Fibroblast of skin of left quadriceps (primary cell): Measurements from ENCODE around the gene ITPRIP.

Experiments used
- DNase-seq, 2 experiments: peaks; one replicate each; pipeline ENCODE4 v3.0.0-alpha.2; 2013; ENCODE audit warnings: low read depth in 2 of 2

ITPRIP gene

DNA sequence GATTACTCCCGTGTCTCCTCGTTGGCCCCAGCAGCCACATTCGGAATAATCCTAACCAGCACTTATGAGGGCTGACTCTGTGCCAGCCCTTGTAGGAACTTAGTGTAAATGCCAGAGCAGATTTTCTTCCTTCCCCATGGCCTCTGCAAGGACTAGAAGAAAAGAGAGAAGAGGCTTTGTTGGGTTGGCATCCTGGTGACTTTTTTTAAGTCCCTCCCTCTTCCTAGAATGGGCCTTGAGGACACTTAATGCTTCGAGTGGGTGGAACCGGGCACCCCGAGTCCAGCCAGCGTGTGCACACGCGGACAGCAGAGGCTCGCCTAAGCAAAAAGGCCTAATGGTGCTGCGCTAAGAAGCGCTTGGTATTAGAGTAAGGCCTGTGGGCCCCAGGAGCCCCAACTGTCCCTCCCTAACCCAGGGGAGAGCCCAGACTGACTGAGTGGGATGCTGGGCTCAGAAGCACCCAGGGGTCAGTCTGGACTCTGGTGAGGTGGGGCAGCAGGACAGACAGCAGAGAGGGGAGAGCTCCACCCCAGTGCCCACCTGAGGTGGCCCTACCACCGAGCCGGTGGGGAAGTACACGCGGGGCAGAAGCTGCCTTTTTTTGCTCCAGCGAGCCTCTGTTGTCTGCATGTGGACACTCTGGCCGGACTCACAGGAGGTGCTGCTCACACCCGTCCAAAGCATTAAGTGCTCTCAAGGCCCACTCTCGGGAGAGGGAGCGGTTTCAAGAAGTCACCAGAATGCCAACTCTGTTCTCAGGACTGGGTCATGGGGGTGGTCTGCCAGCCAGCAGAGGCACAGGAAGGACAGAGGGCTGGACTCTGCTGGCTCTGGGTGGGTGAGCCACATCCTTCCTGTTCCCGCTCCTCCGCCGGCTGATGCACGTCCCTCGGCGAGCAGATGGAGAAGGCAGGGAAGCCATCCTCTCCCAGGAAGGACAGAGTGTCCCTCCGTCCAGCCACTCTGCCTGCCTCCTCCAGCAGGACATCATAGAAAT, 12.5 kb downstream of the ITPRIP start:
- no peak for DNase-seq

GRCh38 chr10:104324931-104325330, 13.3 kb downstream of the ITPRIP start:
- DNase-seq = no peak

GRCh38 chr10:104324221-104324686, 14.0 kb downstream of the ITPRIP start:
- no peak for DNase-seq

- no peak for DNase-seq
These were observed 14.5 kb downstream of the ITPRIP start for GRCh38 chr10:104323760-104324201.

DNA sequence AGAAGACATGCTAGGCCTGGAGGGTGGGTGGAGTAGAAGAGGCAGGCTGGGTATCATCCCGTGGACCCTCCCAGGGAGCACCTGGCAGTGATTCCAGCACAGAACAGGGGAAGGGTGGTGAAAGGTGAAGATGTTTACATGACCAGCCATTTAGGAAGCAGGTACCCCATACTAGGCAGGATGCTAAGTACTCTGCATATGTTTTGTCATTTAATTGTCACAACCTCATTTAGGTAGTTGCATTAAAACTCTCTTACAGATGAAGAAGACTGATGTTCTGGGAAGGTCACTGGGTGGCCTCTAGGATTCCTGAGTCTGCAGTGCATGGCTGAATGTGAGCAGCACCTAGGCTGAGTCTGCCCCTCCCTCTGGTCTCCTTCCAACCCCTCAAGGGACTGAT, 15.2 kb downstream of the ITPRIP start:
- no peak for DNase-seq

- DNase-seq = no peak
These were observed 15.9 kb downstream of the ITPRIP start for GRCh38 chr10:104322416-104322782.

DNA sequence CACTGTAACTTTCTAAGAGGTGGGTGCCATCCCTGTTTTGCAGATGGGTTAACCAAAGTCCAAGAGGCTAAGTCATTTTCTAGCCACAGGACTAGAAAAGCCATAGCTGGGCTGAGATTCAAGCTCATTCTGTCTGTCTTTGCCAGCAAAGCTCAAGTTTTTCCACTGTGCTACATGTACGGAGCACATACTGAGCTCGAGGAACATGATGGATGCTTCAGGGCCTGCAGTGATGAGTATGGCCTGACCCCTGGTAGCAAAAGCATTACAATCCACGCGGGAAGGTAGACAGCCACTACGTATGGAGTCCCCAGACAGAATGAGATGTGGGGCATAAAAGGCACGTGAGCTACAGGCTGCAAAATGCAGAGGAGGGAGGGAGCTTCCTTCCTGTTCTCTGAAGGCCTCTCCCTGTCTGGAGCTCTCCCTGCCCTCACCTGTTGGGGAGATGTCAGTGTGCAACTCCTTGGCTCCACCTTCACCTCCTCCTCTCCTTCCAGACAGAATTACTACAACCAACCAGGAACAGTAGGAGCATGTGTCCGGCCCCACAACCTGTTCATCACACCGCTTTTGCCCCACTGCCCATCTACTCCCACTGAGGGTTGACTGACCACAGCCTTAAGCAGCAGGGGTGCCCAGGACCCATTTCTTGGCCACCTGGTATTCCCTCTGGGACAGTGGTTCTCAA, 16.4 kb downstream of the ITPRIP start:
- DNase-seq = no peak

DNA sequence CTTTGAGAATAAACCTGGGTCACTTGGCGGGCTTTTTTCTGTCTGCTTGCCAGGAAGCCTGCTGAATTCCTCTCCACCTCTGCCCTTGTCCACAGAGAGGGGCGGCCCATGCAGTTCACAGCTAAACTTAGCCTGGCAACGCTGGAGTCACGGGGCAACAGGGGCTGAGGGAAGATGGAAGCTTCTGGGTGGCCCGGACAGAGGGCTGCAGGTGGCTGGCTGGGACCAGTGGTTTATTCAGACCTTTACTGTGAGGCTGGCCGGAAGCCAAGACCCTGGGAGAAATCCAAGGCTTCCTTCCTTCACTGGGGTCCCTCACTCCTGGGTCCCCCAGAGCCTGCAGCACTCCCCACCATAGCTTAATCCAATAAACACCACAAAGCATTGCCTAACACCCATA, 17.0 kb downstream of the ITPRIP start:
- no peak for DNase-seq

GRCh38 chr10:104318810-104319741, 19.2 kb downstream of the ITPRIP start:
- DNase-seq = no peak

- DNase-seq = no peak
These were observed 19.9 kb downstream of the ITPRIP start for GRCh38 chr10:104318326-104318725.

DNA sequence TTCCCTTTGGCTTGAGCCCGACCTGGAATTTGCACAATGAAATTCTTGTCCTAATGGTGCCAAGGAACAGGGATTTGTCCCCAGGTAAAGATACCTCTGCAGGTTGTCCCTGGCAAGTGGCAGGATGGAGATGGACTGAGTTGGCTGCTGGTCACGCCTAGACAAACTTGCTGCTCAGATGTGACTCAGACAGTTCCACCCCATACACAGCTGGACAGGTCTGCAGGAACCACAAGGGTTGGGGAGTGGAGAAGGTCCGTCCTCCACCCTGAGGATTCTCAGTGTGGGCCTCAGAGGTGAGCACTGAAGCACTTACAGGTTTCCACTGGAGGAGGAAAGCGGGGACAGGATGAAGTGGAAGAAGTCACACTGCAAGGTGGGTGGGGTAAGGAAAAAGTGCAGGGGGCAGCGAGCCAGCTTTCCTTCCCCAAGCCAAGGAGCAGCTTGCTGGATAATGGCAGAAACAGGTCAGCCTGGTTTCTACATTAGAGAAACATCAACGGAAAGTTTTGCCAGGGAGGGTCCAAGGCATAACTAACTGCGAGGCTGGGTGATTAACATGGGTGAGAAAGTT, 20.5 kb downstream of the ITPRIP start:
- DNase-seq = no peak

- DNase-seq = no peak
These were observed 21.0 kb downstream of the ITPRIP start for GRCh38 chr10:104317269-104317710.

- DNase-seq = no peak
These were observed 21.8 kb downstream of the ITPRIP start for GRCh38 chr10:104316321-104317099.

DNA sequence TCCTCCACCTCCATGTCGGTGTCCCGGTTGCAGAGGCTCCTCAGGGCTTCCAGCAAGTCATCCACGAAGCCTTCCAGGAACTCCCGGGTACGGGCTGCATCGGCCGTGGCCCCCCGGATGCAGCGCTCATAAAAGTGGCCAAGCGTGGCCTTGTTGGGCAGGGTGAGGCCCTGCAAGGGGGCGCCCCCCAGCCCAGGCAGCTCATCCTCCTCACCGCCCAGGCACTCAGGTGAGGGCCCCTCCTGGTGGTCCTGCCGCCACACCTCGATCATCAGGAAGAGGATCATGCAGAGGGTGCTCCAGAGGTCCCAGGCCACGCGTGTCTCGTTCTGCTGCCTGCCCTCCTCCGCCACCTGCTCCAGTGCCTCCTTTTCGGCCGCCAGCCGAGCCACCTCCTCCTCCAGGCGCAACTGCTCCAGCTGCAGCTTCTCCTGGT, 22.8 kb downstream of the ITPRIP start:
- no peak for DNase-seq

GRCh38 chr10:104314591-104315485, 23.4 kb downstream of the ITPRIP start:
- DNase-seq = no peak

- no peak for DNase-seq
These were observed 27.0 kb downstream of the ITPRIP start for GRCh38 chr10:104311184-104311720.

DNA sequence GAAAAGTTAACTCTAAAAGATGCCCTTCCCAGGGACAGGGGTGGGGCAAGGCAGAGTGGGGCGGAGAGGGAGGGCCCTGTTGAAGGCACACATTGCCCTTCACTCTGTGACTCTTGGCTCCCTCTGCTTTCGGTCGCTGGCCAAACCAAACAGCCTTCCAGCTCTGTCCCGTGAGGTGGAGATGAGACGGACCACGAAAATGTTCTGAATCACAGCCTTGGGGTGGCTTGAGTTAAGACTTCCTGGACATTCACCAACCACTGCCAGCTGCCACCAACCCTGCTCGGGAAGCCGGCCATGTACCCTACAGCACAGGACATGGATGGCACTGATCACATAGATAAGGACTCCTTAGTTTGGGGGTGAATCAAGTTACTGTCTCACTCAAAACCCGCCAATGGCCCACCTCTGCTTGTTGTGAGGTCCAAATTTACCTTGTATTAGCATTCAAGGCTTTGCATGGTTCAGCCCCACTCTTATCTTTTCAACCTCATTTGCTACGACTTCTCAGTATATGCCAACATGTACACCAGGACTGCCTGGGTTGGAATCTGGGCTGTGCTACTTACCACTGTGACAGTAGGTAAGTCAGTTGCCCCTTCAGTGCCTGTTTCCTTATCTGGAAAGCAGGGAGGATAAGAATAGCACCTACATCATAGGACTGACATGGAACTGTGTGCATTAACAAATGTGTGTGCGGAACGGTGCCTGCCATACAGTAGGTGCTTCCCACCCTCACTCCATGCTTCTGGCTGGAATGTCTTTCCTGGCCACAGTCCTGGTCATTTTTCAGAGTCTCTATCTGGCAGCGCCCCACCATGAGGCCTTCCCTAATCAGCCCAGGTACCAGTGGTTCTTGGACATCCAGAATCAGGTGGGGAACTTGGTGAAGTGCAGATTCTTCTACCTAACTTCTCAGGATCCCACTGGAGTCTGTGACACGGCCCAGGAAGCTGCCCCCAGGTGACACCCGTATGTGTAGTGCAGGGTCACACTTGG, 28.0 kb downstream of the ITPRIP start:
- DNase-seq = no peak

DNA sequence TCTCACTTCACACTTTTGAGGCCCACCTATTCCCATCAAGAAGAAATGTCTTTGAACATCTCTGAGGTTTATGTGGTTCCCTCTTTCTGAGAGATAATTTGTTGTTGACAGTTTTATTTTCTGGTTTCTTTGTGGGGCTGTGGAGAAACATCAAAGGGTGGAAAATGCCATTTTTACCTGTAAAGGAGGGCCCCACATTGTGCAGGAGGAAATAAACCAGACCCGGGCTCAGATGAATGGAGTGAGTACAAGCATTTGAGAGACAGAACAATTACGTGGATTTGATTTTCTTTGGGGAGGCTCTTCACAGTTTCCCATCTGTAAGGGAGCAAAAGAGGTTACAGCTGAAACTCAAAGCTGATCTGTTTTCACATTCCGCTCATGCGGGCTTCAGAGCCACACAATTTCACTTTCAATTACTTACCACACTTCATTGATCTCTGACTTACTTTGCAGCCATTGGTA, 29.8 kb downstream of the ITPRIP start:
- no peak for DNase-seq
